PC-9 (cell line): ENCODE measurements around the gene AUTS2.

ENCODE experiments used
- CTCF ChIP-seq: fragments of 200-600 bp; sonication (generic); conservative IDR thresholded peaks from 2 replicates; pipeline ENCODE4 v1.6.1; 2017; ENCODE audit warnings: mixed run types, antibody characterized with exemption, mild to moderate bottlenecking, moderate library complexity
- EZH2 ChIP-seq: fragments of 200-600 bp; sonication (generic); IDR thresholded peaks from 2 replicates; pipeline ENCODE4 v1.8.0; 2017; ENCODE audit warnings: antibody characterized with exemption, low read depth

GRCh38 chr7:69765879-69766278 is 167.6 kb downstream of the AUTS2 start:
- no peak for TF ChIP-seq CTCF
- no peak for TF ChIP-seq EZH2
